Measurements from ENCODE around the gene TBC1D22A.
A peak's percentile ranks its signal among the peaks of the same experiment; 100 is the strongest.

The TBC1D22A gene

GRCh38 chr22:47013861-47014635 is 251.6 kb downstream of the TBC1D22A start:
- no peak for DNase-seq (ENCODE audit: low spot score)

GRCh38 chr22:47014636-47015345 is 252.3 kb downstream of the TBC1D22A start:
- DNase-seq (ENCODE audit: low spot score) = no peak

GRCh38 chr22:47015589-47016178 is 253.2 kb downstream of the TBC1D22A start:
- DNase-seq (ENCODE audit: low spot score) = no peak

GRCh38 chr22:47016631-47017030 is 254.2 kb downstream of the TBC1D22A start:
- DNase-seq (ENCODE audit: low spot score) = no peak

- no peak for DNase-seq (ENCODE audit: low spot score)
Observed at GRCh38 chr22:47017245-47017644, 254.8 kb downstream of the TBC1D22A start.

DNA sequence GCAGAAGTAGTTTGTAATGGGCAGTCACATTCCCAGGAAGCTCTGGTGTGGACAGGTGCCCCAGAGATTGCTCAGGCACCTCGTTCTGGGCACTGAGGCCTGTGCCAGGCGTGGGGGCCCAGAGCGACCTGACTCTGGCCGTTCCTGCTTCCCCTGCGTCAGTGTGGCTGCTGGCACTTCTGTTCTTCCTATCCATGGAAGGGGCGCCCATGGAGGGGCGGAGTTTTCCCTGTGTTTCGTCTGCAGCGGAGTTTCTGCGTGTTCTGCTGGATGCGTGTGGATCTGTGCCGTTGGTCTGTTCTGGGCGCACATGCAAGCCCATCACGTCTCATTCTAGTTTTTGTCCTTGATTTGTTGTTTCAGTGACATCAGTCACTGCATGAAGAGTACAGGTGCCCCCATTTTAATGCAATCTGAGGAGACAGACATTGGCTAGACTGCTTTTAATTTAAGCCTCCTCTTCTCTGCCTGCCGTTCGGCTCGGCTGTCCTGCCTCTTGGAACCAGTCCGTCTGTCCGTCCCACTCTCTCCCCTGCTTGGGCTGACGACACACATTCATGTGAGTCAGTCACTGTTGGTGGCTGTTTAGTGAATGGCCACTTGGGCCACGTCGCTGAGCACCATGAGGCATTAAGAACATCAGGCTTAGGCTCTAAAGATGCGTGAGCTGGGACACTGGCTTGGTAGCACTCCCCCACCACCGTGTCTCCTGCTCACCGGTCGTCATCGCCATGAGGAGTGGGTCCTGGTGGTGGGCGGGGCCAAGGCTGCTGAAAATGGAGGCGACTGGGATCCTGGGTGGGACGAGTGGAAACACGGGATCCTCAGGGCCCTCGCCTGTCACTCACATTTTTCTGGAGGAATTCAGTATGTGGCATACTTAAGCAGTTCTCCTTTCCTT is 255.8 kb downstream of the TBC1D22A start:
- DNase-seq (ENCODE audit: low spot score) = no peak

GRCh38 chr22:47019012-47019790 is 256.8 kb downstream of the TBC1D22A start:
- DNase-seq (ENCODE audit: low spot score) = no peak

GRCh38 chr22:47020166-47020565 is 257.7 kb downstream of the TBC1D22A start:
- DNase-seq (ENCODE audit: low spot score) = peak; percentile 16

GRCh38 chr22:47021371-47022074 is 259.1 kb downstream of the TBC1D22A start:
- DNase-seq (ENCODE audit: low spot score) = no peak

DNA sequence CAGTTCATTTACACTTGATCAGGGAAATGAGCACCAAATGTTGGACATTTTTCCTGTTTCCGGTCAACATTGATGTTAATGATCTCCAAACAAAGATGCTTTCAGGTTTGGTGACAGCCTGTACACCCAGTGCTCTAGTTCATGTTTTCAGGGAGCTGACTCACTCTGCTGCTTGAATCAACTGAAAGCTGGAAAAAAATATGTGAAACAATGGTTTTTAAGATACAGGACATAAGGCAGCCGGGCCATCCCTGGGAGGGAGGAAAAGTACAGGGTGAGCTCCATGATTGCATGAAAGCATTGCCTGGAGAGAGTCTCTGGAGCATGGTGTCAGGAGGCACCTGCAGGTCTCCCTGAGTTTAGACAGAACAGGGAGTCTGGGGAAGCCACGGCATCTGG is 259.6 kb downstream of the TBC1D22A start:
- DNase-seq (ENCODE audit: low spot score) = peak; percentile 2

DNA sequence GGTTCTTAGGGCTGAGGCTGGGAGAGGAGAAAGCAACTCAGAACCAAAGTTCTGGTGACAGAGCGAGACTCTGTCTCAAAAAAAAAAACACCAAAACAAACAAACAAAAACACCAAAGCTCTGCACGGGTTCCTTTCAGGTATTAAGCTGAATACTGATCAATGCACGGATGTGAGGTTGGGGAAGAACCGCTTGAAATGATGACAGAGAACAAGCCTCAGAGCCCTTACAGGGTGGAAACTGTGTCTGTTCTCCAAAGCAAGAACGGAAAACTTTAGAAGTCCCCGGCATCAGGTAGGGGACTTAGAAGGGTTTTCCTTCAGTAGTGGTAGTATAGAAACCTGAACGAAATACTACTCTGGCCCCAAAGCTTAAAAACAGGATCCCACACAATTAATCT is 260.0 kb downstream of the TBC1D22A start:
- DNase-seq (ENCODE audit: low spot score) = no peak

GRCh38 chr22:47023871-47024270 is 261.4 kb downstream of the TBC1D22A start:
- no peak for DNase-seq (ENCODE audit: low spot score)

- DNase-seq (ENCODE audit: low spot score) = no peak
Observed at GRCh38 chr22:47027766-47028165, 265.3 kb downstream of the TBC1D22A start.

- no peak for DNase-seq (ENCODE audit: low spot score)
Observed at GRCh38 chr22:47029244-47030074, 267.0 kb downstream of the TBC1D22A start.

DNA sequence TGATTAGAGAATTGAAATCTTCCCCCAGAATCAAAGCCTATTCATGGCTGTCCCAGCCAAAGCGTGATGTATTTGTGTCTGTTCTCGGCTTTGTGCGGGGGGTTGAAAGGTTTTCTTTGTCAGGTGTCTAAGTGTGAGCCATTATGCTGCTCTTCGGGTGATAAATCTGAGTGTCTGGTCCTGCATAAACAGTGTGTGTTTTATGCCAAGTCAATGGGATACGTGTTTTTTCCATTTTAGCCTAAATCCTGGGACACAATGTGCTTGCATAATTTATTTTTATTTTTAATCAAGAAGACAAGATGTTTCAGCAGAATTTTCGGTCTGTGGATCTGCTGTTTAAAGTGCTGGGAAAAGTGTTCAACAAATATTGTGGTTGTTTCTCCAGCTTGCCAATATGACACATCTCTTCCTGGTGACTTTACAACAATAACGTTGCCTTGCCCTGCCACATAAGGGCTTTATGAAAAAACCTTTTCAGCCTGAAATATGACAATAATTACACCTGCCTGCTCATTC is 267.8 kb downstream of the TBC1D22A start:
- peak; percentile 19 for DNase-seq (ENCODE audit: low spot score)

- no peak for DNase-seq (ENCODE audit: low spot score)
Observed at GRCh38 chr22:47030881-47031627, 268.6 kb downstream of the TBC1D22A start.

DNA sequence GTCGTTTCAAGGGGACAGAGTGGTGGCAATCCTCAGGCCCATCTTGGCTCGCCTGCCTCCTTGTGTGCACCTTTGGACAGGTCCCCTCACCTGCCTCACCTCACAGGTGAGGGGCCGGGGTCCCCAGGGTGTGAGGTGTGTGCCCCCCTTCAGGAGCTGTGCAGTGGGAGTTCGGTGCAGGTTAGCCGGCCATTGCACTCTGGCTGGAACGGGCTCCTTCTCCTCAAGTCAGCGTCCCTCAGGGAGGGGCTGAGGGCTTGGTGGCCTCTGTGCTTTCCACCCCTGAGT is 269.1 kb downstream of the TBC1D22A start:
- no peak for DNase-seq (ENCODE audit: low spot score)

DNA sequence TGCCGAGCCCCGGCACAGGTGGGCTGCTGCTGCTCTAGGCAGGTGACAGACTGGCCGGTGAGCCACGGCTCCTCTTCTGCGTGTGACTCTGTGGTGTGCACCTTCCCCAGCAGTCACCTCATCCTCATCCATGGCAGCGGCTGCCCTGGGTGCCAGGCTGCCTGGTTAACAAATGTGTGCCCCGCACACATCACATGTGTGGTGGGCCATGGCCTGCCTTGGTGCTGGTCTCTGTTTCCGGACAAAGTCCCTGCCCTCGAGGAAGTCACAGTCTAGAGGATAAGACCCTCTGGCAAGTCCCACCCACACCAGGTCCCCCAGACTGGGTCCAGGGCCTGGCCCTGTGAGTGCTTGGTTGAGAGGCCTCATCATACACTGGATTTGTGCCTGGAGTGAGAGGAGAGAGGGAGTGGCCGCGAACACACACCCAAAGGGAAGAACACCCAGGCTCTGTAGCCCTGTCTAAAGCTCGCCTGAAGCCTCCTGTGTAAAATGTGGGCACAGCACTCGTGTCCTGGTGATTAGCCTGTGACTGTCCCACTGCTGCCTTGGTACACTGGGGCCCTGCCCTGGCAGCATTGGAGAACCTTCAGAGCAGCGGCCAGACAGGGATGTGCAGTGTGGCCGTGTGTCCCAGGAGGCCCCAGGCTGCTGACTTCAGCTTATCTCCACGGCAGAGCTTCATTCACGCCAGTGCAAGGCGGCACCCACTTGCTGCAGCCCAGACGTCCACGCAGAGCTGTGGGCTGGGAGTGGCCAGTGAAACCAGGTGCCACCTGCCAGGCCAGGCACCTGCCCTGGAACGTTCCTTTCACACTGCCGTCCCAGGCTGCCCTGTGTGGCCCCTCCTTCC is 269.9 kb downstream of the TBC1D22A start:
- no peak for DNase-seq (ENCODE audit: low spot score)

Data from kidney capillary endothelial cell (primary cell).